GM23248 (cell line): ENCODE data around the gene SLC7A4. TPM values are rescaled to one million over a fixed set of nuclear protein-coding genes. Genes with fewer than 3 reads are reported as not detected.

Experiments used
- DNase-seq: peaks from one replicate; pipeline ENCODE4 v3.0.0-alpha.2; 2015
- H2AFZ ChIP-seq: fragments of 200-600 bp; sonication (generic); 2 replicates; pipeline ENCODE4 v1.6.1; 2016; ENCODE audit warnings: antibody characterized with exemption
- H3F3A ChIP-seq: fragments of 200-600 bp; sonication (generic); 2 replicates; pipeline ENCODE4 v1.6.1; 2016; ENCODE audit warnings: mild to moderate bottlenecking, antibody characterized with exemption, mixed run types; ENCODE audit not compliant: insufficient read depth
- H3K27ac ChIP-seq: fragments of 200-600 bp; sonication (generic); 2 replicates; pipeline ENCODE4 v1.5.1; 2016; ENCODE audit warnings: mild to moderate bottlenecking
- H3K27me3 ChIP-seq: fragments of 200-600 bp; sonication (generic); replicated peaks from 2 replicates; pipeline ENCODE4 v1.6.1; 2016; ENCODE audit warnings: mild to moderate bottlenecking; ENCODE audit not compliant: insufficient read depth
- H3K36me3 ChIP-seq: fragments of 200-600 bp; sonication (generic); 2 replicates; pipeline ENCODE4 v1.6.1; 2016; ENCODE audit warnings: low read depth, mild to moderate bottlenecking
- H3K4me1 ChIP-seq: fragments of 200-600 bp; sonication (generic); 2 replicates; pipeline ENCODE4 v1.6.1; 2016; ENCODE audit warnings: mild to moderate bottlenecking; ENCODE audit not compliant: insufficient read depth
- H3K4me2 ChIP-seq: fragments of 200-600 bp; sonication (generic); one replicate; pipeline ENCODE4 v1.6.1; 2016; ENCODE audit warnings: mild to moderate bottlenecking; ENCODE audit not compliant: unreplicated experiment
- H3K4me3 ChIP-seq: fragments of 200-600 bp; sonication (generic); 2 replicates; pipeline ENCODE4 v1.5.1; 2016; ENCODE audit warnings: mild to moderate bottlenecking
- H3K79me2 ChIP-seq: fragments of 200-600 bp; sonication (generic); 2 replicates; pipeline ENCODE4 v1.6.1; 2016; ENCODE audit warnings: mild to moderate bottlenecking; ENCODE audit not compliant: insufficient read depth
- H3K9ac ChIP-seq: fragments of 200-600 bp; sonication (generic); 2 replicates; pipeline ENCODE4 v1.6.1; 2016; ENCODE audit warnings: mild to moderate bottlenecking
- H3K9me2 ChIP-seq: fragments of 200-600 bp; sonication (generic); 2 replicates; pipeline ENCODE4 v1.6.1; 2016; ENCODE audit warnings: mixed run types, mild to moderate bottlenecking, moderate library complexity; ENCODE audit not compliant: insufficient read depth
- H3K9me3 ChIP-seq: fragments of 200-600 bp; sonication (generic); one replicate; pipeline ENCODE4 v1.6.1; 2017; ENCODE audit warnings: low read depth
- H4K20me1 ChIP-seq: fragments of 200-600 bp; sonication (generic); 2 replicates; pipeline ENCODE4 v1.6.0; 2016; ENCODE audit not compliant: insufficient read depth
- EZH2 ChIP-seq: fragments of 200-600 bp; sonication (generic); IDR thresholded peaks from 2 replicates; pipeline ENCODE4 v1.6.1; 2018; ENCODE audit warnings: antibody characterized with exemption, mild to moderate bottlenecking; ENCODE audit not compliant: insufficient read depth, poor library complexity, severe bottlenecking
- EZH2phosphoT487 ChIP-seq: fragments of 200-600 bp; sonication (generic); IDR thresholded peaks from 2 replicates; pipeline ENCODE4 v1.6.1; 2018; ENCODE audit warnings: antibody characterized with exemption, moderate library complexity, mild to moderate bottlenecking, low read depth; ENCODE audit not compliant: insufficient read depth
- WGBS, 2 experiments: methylation state at CpG; one replicate each; pipeline ENCODE4 v1.1.6; 2015 to 2017; ENCODE audit warnings: low lambda C conversion rate in 2 of 2, low coverage in 1 of 2; ENCODE audit errors: missing lambda C conversion rate in 2 of 2; 5-methylcytosine and 5-hydroxymethylcytosine counted together
- in situ Hi-C: fragments of 300-500 bp; cut with MboI; formaldehyde crosslinking; loops from 2 replicates; pipeline ENCODE4 v1.15.0; 2020
- polyA plus RNA-seq: library from polyadenylated mRNA; unstranded; fragments of >200 nt; fragmentation: Nextera tagmentation; extraction: Ambion mirVana; gene quantifications from 2 replicates; pipeline ENCODE4 v1.2.1, GENCODE V29; 2016
- total RNA-seq: library from RNA; depleted of rRNA; stranded (reverse); fragments of >200 nt; shearing (Covaris generic); gene quantifications from 2 replicates; pipeline ENCODE4 v1.2.3, GENCODE V29; 2014

The SLC7A4 gene
- total and polyA plus RNA-seq, 2 experiments from 2014 or later: not detected

DNA sequence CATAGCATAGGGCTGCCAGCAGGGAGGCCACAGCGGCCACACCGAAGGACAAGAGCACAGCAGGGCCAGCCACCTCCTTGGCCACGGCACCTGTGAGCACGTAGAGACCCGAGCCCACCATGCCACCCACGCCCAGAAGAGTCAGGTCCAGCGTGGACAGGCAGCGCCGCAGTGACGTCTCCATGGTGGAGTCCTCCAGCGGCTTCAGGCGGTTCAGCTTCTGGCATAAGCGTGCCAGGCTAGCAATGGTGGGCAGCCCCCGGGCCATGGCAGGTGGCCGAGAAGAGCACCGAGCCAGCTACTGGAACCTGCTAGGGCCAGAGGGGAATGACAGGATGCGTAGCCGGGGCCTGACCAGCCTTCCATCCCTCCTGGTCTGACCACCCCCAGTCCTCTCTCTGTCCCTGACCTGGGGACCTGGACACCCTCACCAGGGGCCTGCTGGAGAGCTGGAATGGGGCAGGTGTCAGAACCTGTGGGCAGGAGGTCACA lies 770 bp downstream of the SLC7A4 start:
- no peaks in the 10 kb centered on the region for H3K4me1 ChIP-seq
- H3K4me3 ChIP-seq: no peak overlapping the region
- H3K9me2 ChIP-seq: no peaks in the 10 kb centered on the region
- 76 to 77% methylated on average over 18 of the region's 18 CpGs for WGBS, 2 experiments
- H3K27me3 ChIP-seq: 0 out of 2 replicates have a peak, but pooled peaks cover 6% of the 10 kb centered on the region
- no peaks in the 10 kb centered on the region for H3K36me3 ChIP-seq
- in situ Hi-C loops: no loop called here
- H4K20me1 ChIP-seq: no peaks in the 10 kb centered on the region
- H3K9ac ChIP-seq: no peak overlapping the region
- H3K4me2 ChIP-seq: no peak overlapping the region
- no peak overlapping the region for H2AFZ ChIP-seq
- no peak overlapping the region for H3K27ac ChIP-seq
- no peak for TF ChIP-seq EZH2
- TF ChIP-seq EZH2phosphoT487: no peak
- no peaks in the 10 kb centered on the region for H3K9me3 ChIP-seq
- H3K79me2 ChIP-seq: no peaks in the 10 kb centered on the region
- DNase-seq: no peak
- no peaks in the 10 kb centered on the region for H3F3A ChIP-seq

DNA sequence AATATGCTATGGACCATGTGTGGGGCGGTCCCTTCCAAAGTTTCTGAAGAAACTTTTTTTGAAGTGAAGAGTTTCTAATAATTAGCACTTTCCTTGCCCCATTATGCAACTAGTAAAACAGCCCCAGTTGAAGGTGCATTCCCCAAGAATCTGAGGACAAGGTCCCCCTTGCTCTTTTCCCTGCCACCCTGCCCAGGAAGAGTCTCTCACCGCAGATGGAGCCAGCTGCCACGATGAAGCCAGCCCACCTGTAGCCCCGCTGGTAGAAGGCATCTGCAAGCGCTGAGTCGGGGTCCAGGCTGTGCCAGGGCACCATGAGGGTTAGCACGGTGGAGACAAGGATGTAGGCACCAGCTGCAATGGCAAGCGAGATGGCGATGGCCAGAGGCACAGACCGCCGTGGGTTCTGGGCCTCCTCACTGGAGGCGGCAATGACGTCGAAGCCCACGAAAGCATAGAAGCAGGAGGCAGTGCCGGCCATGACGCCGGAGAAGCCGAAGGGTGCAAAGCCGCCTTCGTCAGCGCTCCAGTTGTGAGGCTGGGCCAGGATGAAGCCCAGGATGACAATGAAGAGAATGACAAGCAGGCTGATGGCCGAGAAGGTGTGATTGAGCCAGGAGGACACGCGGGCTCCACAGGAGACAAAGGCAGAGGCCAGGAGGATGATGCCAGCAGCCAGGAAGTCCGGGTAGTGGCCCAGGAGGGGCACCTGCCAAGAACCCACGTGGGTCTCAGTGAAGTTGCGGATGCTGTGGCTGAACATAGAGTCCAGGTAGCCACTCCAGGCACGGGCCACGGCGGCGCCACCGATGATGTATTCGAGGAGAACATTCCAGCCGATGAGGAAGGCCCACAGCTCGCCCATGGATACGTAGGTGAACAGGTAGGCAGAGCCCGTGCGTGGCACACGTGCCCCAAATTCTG lies 1.5 kb downstream of the SLC7A4 start:
- H3K4me2 ChIP-seq: no peak overlapping the region
- no peaks in the 10 kb centered on the region for H3K4me1 ChIP-seq
- no peak overlapping the region for H2AFZ ChIP-seq
- H3K4me3 ChIP-seq: no peak overlapping the region
- in situ Hi-C loops: no loop called here
- H3K9ac ChIP-seq: no peak overlapping the region
- H3K27ac ChIP-seq: no peak overlapping the region
- no peaks in the 10 kb centered on the region for H4K20me1 ChIP-seq
- 0 out of 2 replicates have a peak, but pooled peaks cover 6% of the 10 kb centered on the region for H3K27me3 ChIP-seq
- H3K9me2 ChIP-seq: no peaks in the 10 kb centered on the region
- H3K36me3 ChIP-seq: no peaks in the 10 kb centered on the region
- TF ChIP-seq EZH2phosphoT487: no peak
- no peak for TF ChIP-seq EZH2
- H3K9me3 ChIP-seq: no peaks in the 10 kb centered on the region
- no peaks in the 10 kb centered on the region for H3F3A ChIP-seq
- WGBS, 2 experiments: 87 to 88% methylated on average over 39 to 40 of the region's 40 CpGs
- H3K79me2 ChIP-seq: no peaks in the 10 kb centered on the region
- DNase-seq: no peak

DNA sequence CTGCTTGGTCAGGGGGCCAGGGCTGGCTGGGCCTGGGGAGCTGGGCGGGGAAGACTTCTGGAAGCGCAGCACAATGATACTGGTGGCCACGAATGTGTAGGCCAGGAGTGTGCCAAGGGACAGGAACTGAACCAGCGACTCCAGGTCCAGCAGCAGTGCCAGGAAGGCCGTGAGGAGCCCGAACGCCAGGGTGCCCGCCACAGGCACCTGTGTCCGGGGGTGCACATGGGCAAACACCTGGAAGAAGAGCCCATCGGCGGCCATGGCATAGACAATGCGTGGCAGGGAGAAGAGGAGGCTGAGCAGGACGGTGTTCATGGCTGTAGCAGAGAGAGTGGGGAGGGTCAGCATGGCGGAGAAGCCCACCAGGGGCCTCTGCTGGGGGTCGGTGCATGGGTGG lies 2.3 kb downstream of the SLC7A4 start:
- TF ChIP-seq EZH2: no peak
- TF ChIP-seq EZH2phosphoT487: no peak
- 81 to 82% methylated on average over 14 to 15 of the region's 15 CpGs for WGBS, 2 experiments
- no peaks in the 10 kb centered on the region for H3F3A ChIP-seq
- no peak overlapping the region for H3K9ac ChIP-seq
- no peak overlapping the region for H3K4me2 ChIP-seq
- no peaks in the 10 kb centered on the region for H3K36me3 ChIP-seq
- no peaks in the 10 kb centered on the region for H4K20me1 ChIP-seq
- H2AFZ ChIP-seq: no peak overlapping the region
- no peak for DNase-seq
- 0 out of 2 replicates have a peak, but pooled peaks cover 6% of the 10 kb centered on the region for H3K27me3 ChIP-seq
- H3K79me2 ChIP-seq: no peaks in the 10 kb centered on the region
- H3K4me1 ChIP-seq: no peaks in the 10 kb centered on the region
- H3K9me2 ChIP-seq: no peaks in the 10 kb centered on the region
- in situ Hi-C loops: no loop called here
- H3K9me3 ChIP-seq: no peaks in the 10 kb centered on the region
- H3K27ac ChIP-seq: no peak overlapping the region
- no peak overlapping the region for H3K4me3 ChIP-seq

DNA sequence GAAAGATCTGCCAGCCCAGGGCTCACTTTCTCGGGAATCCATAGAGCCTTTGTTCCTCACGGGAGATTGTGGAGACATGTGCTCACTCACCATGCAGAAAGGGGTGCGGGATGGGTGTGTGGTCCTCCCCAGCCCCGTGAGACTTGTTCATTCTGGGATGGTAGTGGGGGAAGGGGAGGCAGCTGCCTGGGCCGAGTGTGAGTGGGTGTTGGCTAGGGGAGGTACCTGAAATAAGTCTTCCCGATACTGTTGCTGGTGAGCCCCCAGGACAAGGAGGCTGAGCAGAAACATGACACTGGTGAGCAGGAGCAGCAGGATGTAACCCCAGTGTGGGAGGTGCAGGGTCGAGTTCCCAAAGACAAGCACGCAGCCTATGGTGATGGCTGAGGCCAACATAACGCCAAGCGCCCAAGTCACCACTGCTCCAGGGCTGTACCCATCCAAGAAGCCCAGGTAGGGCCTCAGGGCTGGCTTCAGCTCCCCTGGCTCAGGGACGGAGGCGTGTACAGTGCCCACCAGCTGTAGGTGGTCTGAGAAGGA lies 2.8 kb downstream of the SLC7A4 start:
- 0 out of 2 replicates have a peak, but pooled peaks cover 6% of the 10 kb centered on the region for H3K27me3 ChIP-seq
- no peaks in the 10 kb centered on the region for H4K20me1 ChIP-seq
- no peak overlapping the region for H3K4me3 ChIP-seq
- no peaks in the 10 kb centered on the region for H3K4me1 ChIP-seq
- H3K9ac ChIP-seq: no peak overlapping the region
- in situ Hi-C loops: no loop called here
- no peaks in the 10 kb centered on the region for H3K9me3 ChIP-seq
- H3K4me2 ChIP-seq: no peak overlapping the region
- H3K79me2 ChIP-seq: no peaks in the 10 kb centered on the region
- DNase-seq: no peak
- no peak overlapping the region for H2AFZ ChIP-seq
- H3F3A ChIP-seq: no peaks in the 10 kb centered on the region
- TF ChIP-seq EZH2 (no peak), EZH2phosphoT487 (no peak)
- H3K9me2 ChIP-seq: no peaks in the 10 kb centered on the region
- 51 to 56% methylated on average over 11 to 12 of the region's 12 CpGs for WGBS, 2 experiments
- H3K36me3 ChIP-seq: no peaks in the 10 kb centered on the region
- no peak overlapping the region for H3K27ac ChIP-seq
